ENCODE data around the gene NBPF4.
"Not testable (repeated sequence)": the region's sequence is repeated elsewhere in the genome, so short reads cannot be mapped to it uniquely, and the experiment has no call there.

Gene NBPF4

DNA sequence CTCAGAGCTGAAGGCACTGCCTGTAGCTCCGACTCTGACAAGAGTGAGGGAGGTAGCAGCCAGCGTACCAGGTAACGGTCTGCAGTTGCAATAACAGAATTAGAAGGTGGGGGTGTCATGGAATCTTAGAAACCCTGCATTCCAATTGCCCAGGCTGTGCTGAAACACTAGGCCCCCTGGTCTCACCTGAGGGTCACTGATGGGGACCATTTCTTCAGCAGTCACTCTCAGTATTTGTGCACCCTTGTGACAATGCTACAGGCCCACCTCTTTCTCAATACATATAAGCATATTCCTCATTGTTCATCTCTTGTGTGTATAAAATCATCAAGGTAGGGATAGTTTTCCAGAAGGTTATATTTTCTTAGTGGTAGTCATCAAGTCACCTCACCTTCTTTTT is at the start of gene NBPF4:
NBPF4 (minus strand) TSS at position 101 of the 400 bp plus-strand sequence. CDS start 315 bp downstream, outside the sequence.
- not testable (repeated sequence) for DNase-seq

DNA sequence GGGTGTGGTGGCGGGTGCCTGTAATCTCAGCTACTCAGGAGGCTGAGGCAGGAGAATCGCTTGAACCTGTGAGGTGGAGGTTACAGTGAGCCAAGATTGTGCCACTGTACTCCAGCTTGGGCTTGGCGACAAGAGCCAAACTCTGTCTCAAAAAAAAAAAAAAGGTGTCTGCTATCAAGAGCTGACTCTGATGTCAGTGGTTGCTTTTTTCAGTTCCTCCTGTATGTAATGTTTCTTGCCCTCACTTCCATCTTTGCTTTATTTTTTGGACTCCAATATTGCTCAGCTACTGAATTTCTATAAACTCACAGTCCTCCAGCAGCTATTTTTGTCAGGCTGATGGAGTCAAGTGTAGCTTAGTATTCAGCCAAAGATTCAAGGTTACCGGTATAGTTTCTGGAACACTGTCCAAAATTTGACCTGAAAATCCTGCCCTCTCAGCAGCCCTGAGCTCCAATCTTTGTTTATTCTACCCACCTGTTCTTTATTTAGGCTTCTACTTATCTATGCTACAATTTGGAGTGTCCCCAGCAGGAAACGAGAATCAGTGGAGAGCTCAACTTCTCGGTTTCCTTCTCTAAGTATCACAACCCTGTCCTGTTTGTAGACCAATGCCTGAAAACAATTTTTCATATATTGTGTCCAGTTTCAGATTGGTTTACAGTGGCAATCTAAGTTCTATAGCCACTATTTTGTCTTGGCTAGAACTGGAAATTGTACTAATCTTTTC is 38.8 kb upstream of the NBPF4 start:
- DNase-seq, result not testable (repeated sequence)

DNA sequence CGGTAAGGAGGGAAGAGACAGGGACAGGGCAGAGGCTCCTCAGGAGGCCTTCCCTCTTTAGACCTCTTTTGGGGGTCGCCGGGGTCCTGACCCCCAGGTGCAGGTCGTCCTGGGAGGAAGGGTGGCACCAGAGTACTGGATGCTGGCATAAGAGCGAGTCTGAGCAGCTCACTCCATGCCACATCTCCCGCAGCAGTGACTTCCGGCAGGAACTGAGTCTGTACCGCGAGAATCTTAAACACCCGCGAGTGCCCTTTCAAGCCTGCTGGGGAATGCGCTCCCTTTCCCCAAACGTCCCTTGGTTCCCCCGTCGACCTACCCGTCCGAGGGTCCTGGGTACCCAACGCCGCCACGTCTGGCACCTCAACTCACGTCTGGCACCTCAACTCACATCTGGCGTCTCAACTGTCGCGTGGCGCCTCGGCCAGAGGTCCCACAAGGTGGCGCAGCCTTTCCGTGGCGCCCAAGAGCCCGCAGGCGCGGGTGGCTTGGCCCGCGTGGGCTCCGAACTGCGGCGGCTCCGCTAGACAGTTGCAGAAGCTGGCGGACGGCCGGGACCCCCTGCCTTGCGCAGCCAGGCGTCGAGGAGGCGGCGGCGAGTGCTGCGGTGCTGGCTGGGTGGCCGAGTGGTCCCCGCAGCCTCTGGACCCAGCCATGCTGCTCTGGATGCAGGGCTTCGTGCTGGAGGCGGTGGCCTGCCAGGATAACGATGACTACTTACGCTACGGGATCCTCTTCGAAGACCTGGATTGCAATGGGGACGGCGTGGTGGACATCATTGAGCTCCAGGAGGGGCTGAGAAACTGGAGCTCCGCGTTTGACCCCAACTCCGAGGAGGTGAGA is 28.8 kb upstream of the NBPF4 start:
- not testable (repeated sequence) for DNase-seq

DNA sequence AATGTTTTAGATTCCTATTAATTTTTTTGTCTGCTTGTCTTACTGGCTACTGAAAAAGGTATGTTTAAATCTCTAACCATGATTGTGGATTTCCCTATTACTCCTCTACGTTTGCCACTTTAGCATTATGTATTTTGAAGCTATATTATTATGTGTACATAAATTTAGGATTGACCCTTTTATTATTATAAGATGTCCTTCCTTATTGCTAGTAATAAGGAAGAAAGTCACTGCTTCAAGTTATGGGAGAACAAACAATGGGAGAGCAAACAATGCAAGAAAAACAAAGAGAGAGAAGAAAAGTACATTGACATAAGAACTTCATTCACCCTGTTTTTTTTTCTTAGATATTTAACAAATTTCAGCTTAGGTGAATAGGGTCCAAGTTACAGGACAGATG is 23.2 kb upstream of the NBPF4 start:
- DNase-seq, result not testable (repeated sequence)

- DNase-seq, result not testable (repeated sequence)
Observed at GRCh38 chr1:108261967-108262366, 18.1 kb upstream of the NBPF4 start.

DNA sequence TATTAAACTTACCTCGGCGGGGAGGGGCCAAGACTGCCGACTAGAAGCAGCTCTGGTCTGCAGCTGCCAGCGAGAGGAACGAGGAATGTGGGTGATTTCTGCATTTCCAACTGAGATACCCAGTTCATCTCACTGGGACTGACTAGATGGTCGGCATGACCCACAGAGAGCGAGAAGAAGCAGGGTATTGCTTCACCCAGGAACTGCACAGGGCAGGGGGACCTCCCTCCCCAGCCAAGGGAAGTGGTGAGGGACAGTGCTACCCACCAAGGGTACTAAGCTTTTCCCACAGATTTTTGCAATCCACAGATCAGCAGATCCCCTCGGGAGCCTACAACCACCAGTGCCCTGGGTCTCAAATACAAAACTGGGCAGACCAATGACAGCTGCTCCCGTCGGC is 17.6 kb upstream of the NBPF4 start:
- not testable (repeated sequence) for DNase-seq

DNA sequence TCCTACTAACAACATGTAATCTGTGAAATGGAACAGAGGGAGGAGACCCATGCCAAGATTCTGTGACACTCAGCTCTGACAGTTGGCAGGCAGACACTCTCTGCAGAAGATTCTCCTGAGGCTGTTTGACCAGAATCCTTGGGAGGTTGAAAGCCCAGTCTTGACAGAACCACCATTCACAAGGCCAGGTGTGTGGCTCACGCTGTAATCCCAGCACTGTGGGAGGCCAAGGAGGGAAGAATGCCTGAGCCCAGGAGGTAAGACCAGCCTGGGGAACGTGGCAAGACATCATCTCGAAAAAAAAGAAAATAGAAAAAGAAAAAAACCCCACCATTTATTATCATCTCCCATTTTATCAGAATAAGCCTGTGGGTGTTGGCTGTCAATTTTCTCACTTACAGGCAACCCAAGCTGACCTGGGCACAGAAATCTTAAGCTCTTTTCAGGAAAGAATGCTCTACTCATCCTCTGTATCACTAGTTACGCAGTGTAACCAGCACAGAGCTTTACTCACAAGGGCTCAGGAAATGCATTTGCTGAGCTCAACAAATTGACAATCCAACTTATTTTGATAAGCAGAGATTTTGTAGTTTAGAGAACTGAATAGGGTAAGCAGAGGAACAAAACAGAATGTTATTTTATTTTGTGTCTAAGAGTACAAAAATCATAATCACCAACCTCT is 16.8 kb upstream of the NBPF4 start:
- DNase-seq, result not testable (repeated sequence)

- not testable (repeated sequence) for DNase-seq
Observed at GRCh38 chr1:108255426-108255825, 11.6 kb upstream of the NBPF4 start.

- DNase-seq, result not testable (repeated sequence)
Observed at GRCh38 chr1:108239426-108239825, 4.5 kb downstream of the NBPF4 start.

GRCh38 chr1:108235308-108235707 is 8.6 kb downstream of the NBPF4 start:
- DNase-seq, result not testable (repeated sequence)

DNA sequence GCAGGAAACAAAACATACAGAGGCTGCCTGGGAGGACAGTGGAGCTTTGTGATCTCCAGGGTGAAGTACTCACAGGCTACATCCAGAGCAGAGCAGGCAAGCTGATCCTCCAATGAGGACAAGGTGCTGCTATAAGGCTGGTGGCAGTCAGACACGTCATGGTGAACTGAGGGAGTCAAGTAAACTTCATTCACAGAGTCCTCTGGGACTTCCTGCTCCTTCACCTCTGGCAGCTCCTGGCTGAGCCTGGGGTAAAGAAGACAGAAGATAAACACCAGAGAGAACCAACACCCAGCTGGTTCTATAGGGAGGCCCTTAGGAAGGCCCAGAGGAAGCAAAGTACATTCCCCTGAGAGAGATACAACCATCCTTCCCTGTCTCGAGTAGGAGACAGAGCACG is 11.7 kb downstream of the NBPF4 start:
- DNase-seq, result not testable (repeated sequence)

- not testable (repeated sequence) for DNase-seq
Observed at GRCh38 chr1:108229976-108230375, 13.9 kb downstream of the NBPF4 start.

DNA sequence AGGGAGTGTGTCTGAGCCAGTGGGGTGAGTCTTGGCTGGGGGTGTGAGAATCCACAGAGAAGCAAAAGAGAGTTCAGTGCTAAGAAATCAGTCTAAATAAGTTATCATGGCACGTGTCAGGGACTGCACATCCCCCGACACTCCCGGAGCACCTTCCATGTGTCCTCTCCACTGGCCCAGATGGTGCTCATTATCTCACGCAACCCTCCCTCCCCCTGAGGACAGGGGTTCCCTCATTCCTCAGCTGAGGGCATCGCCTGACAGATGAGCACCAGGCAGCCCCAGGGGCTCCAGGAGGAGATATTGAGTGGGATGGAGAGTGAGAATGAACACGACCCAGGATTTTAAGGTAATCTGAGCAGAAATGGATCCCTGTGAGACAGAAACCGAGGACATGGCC is 16.1 kb downstream of the NBPF4 start:
- not testable (repeated sequence) for DNase-seq

GRCh38 chr1:108226855-108227254 is 17.0 kb downstream of the NBPF4 start:
- DNase-seq, result not testable (repeated sequence)

DNA sequence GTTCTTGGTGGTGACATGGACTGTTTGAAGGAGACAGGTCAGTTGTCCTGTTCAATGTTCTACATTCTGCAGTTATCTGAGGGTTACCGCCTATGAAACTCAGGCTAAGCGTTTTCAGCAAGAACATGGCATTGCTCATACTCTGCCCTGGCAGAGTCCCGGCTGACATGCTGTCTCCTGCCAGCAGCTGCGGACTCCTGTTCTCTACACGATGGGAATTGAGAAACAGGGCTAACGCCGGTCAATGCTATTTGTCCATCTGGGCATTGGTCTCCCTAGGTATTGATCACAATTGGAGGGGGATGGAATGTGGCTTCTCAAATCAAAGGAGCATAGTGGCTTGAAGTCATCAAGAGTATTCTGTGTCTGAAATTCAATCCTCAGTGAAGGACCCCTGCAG is 20.6 kb downstream of the NBPF4 start:
- not testable (repeated sequence) for DNase-seq

DNA sequence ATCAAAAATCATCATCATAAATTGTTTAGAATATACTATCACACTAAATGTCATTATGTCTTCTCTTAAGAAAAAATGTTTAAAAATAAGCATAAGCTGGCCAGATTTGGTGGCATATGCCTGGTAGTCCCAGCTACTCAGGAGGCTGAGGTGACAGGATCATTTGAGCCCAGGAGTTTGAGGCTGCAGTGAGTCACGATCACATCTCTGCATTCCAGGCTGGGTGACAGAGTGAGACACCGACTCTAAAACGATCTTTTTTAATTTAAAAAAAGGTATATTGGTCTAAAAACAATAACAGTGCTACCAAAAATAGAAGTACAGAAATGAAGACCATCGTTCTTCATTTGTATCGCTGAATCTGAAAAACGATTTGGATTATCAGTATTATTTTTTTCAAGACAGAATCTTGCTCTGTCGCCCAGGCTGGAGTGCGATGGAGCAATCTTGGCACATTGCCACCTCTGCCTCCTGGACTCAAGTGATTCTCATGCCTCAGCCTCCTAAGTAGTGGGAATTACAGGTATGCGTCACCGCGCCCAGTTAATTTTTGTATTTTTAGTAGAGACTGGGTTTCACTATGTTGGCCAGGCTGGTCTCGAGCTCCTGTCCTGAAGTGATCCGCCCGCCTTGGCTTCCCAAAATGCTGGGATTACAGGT is 26.2 kb downstream of the NBPF4 start:
- DNase-seq, result not testable (repeated sequence)

DNA sequence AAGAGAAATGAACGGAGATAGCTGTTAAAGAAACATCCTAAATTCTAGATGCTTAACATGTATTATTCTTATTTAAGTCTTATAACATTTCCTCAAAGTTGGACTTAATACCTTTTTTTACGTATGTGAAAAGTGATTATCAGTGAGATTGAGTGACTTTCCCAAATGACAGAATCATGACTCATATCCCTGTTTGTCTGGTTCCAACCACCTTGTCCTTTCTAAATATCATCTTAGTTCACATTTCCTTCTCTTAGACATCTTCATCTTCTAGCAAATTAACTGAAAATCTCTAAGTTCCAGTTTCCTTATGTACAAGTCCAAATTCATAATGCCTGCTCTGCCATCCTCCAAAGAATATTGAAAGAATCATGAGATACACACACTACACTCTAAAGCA is 26.9 kb downstream of the NBPF4 start:
- DNase-seq, result not testable (repeated sequence)

DNA sequence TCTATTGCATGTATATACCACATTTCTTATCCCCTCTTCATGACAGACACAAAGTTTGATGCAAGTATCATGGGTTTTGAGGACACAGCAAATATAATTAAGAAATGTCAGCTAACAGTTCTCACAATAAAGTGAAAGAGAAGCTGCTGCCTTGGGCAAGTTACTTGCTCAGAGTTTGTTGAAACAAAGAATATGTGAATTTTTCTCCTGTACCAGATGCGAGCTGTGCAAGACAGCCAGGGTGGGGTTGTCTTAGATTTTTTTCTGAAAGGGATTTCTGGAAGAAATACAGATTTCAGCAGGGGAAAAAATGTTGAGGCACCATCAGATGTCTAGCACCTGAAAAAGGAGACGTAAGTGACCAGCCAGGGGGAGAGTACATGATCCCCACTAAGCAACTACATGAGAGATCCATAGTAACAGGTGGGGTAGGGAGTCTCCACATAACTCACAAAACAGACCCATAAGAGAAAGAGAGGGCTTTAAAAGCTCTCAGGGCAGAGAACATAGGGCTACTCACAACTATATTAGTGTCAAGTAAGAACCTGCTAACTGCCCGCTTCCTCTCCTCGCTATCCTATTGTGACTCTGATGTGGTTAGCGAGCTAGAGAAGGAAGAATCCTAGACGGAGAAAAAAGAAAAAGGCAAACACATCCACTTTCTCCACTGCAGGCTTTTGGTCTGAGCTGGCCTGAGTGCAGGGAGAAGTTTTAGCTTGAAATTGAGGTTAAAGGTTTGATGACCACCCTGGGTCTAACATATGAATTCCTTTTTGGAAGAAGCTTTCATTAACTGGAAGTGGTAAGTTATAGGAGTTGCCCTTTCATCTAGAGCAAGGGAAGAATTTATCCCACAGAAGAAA is 27.6 kb downstream of the NBPF4 start:
- not testable (repeated sequence) for DNase-seq

DNA sequence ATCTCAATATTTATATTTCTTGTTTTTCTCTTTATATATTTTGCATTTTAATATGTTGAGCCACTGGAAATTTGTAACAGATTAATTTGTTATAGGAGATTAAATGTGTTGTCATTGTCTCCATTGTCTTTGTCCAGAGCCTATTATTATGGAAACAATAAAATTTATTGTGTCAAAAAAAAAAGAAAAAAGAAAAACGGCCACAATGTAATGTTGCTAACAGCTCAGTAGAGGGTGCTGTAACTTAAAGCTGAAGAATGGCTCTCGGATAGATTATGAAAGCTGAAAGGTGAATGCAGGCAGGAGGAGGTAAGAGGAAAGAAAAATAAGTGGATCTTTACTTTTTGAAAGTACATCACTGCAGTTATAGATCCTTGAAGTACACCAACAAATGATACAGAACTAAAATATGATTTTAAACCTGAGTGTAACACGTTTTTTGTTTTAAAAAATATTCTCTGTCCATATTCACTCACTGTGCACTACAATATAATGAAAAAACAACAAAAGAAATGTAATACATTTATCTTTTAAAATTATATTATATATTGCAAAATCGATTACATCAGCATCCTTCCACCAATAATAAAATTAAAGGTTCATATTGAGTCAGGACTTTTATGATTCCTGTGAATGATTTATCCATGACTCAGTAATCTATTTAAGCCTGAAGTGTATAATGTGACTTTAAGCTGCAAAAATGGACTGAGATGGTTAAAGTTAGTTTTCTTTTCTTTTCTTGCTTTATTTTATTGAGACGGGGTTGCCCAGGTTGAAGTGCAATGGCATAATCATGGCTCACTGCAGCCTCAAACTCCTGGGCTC is 29.0 kb downstream of the NBPF4 start:
- DNase-seq, result not testable (repeated sequence)

DNA sequence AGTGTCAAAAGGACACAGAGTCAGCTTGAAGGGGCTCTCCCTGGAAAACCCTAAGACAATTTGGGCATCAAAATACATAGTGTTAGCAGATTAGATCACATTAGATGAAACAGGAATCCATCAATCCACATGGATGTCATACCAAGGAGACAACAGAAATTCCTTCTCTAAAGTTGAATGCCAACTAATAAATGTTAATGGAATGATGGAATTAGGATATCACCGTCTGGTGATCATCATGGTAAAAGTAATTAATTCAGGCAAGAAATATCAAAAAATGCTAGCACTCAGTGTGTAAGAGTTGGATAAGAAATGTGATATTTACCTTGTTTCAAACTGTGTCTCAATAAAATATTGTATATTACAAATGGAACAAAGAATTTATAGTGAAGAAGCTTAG is 32.9 kb downstream of the NBPF4 start:
- no peak for DNase-seq
